Measurements from ENCODE around the gene CYP4F2.
"Not testable (repeated sequence)": the region's sequence is repeated elsewhere in the genome, so short reads cannot be mapped to it uniquely, and the experiment has no call there.

GRCh38 chr19:15828611-15829305, 69.1 kb downstream of the CYP4F2 start:
- TF ChIP-seq RAD21 (IDR thresholded peaks at IDR 0.05); CTCF (IDR thresholded peaks at IDR 0.05; ENCODE audit: low read depth, low read length, missing input control); EGR1 (IDR thresholded peaks at IDR 0.05; ENCODE audit: low read depth in 2 of 2); ATF3 (IDR thresholded peaks at IDR 0.05); ZBTB33 (IDR thresholded peaks at IDR 0.05); REST (IDR thresholded peaks at IDR 0.05); TAF1 (conservative IDR thresholded peaks at IDR 0.05); JUND (IDR thresholded peaks at IDR 0.05); NR2F2 (IDR thresholded peaks at IDR 0.05); SP1 (IDR thresholded peaks at IDR 0.05); MAX (IDR thresholded peaks at IDR 0.05): not testable (repeated sequence)

Measured in liver (tissue), 3 donors.